ENCODE data around the gene PHYKPL.

GRCh38 chr5:178218827-178219226 lies 13.8 kb downstream of the PHYKPL start:
- TF ChIP-seq, protein P1, sequence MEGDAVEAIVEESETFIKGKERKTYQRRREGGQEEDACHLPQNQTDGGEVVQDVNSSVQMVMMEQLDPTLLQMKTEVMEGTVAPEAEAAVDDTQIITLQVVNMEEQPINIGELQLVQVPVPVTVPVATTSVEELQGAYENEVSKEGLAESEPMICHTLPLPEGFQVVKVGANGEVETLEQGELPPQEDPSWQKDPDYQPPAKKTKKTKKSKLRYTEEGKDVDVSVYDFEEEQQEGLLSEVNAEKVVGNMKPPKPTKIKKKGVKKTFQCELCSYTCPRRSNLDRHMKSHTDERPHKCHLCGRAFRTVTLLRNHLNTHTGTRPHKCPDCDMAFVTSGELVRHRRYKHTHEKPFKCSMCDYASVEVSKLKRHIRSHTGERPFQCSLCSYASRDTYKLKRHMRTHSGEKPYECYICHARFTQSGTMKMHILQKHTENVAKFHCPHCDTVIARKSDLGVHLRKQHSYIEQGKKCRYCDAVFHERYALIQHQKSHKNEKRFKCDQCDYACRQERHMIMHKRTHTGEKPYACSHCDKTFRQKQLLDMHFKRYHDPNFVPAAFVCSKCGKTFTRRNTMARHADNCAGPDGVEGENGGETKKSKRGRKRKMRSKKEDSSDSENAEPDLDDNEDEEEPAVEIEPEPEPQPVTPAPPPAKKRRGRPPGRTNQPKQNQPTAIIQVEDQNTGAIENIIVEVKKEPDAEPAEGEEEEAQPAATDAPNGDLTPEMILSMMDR (IDR thresholded peaks at IDR 0.05; ENCODE audit: insufficient read depth, low read length, poor library complexity, severe bottlenecking): no peak
- TF ChIP-seq EZH2phosphoT487 (conservative IDR thresholded peaks at IDR 0.05; ENCODE audit: low read length): no peak
